ENCODE measurements around the gene DDX52. TPM values are rescaled to one million over a fixed set of nuclear protein-coding genes. Genes with fewer than 3 reads are reported as not detected.
A peak's percentile ranks its signal among the peaks of the same experiment; 100 is the strongest.

Gene DDX52
- total and polyA plus RNA-seq, 2 donors (not counting 1 experiment from before 2014, with no cell fraction given) = 20.4 to 20.6 TPM

DNA sequence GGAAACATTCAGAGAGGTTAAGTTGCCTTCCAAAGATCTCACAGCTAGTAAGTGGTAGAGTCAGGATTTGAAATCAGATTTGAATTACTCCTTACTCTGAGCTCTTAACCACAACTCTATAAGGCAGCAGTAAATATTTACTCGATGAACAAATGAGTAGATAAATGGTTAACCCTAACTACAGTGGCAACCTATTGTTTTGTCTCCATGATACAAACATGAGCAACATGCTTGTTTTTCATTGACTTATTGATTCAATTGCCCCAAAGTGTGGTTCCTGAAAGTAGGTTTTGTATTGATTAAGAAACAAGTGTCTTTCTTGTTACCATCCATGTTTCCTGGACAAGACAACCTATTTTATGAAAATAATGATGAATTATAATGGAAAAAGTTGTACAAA lies 34.8 kb upstream of the DDX52 start:
- H3K36me3 ChIP-seq (ENCODE audit: control insufficient read depth, insufficient read depth, low read length) = no peaks in the 10 kb centered on the region
- H3K27me3 ChIP-seq (ENCODE audit: control insufficient read depth, insufficient read depth, low read length) = peaks cover 13% of the 10 kb centered on the region
- no peak overlapping the region for H3K4me3 ChIP-seq (replicated peaks in 1 of 4; ENCODE audit: control extremely low read depth in 1 of 4, insufficient read depth in 1 of 4, low read depth in 3 of 4, low read length in 4 of 4)
- H3K4me1 ChIP-seq (ENCODE audit: control insufficient read depth, extremely low read depth, insufficient read depth, low read length) = no peaks in the 10 kb centered on the region
- H3K9me3 ChIP-seq (ENCODE audit: control insufficient read depth, insufficient read depth, low read depth, low read length) = no peaks in the 10 kb centered on the region
- no peak overlapping the region for H3K27ac ChIP-seq (ENCODE audit: insufficient read depth, low read length)
- no peak overlapping the region for H3K4me2 ChIP-seq (ENCODE audit: extremely low read depth, insufficient read depth, low read length)
- no peaks in the 10 kb centered on the region for H3K79me2 ChIP-seq (ENCODE audit: control insufficient read depth, insufficient read depth, low read length)
- no peak overlapping the region for H2AFZ ChIP-seq (ENCODE audit: low read length)
- DNase-seq (ENCODE audit: low read depth in 2 of 2) = no peak
- H3K9ac ChIP-seq (ENCODE audit: insufficient read depth, low read length) = no peak overlapping the region
- TF ChIP-seq, protein P1, sequence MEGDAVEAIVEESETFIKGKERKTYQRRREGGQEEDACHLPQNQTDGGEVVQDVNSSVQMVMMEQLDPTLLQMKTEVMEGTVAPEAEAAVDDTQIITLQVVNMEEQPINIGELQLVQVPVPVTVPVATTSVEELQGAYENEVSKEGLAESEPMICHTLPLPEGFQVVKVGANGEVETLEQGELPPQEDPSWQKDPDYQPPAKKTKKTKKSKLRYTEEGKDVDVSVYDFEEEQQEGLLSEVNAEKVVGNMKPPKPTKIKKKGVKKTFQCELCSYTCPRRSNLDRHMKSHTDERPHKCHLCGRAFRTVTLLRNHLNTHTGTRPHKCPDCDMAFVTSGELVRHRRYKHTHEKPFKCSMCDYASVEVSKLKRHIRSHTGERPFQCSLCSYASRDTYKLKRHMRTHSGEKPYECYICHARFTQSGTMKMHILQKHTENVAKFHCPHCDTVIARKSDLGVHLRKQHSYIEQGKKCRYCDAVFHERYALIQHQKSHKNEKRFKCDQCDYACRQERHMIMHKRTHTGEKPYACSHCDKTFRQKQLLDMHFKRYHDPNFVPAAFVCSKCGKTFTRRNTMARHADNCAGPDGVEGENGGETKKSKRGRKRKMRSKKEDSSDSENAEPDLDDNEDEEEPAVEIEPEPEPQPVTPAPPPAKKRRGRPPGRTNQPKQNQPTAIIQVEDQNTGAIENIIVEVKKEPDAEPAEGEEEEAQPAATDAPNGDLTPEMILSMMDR (conservative IDR thresholded peaks at IDR 0.05 in 1 of 2, IDR thresholded peaks at IDR 0.05 in 1 of 2; ENCODE audit: low read depth in 1 of 2, low read length in 2 of 2) = no peak
- no peak for TF ChIP-seq EZH2 (IDR thresholded peaks at IDR 0.05; ENCODE audit: low read length, missing control alignments)
- H4K20me1 ChIP-seq (ENCODE audit: control insufficient read depth, extremely low read depth, insufficient read depth, low read length) = no peaks in the 10 kb centered on the region

DNA sequence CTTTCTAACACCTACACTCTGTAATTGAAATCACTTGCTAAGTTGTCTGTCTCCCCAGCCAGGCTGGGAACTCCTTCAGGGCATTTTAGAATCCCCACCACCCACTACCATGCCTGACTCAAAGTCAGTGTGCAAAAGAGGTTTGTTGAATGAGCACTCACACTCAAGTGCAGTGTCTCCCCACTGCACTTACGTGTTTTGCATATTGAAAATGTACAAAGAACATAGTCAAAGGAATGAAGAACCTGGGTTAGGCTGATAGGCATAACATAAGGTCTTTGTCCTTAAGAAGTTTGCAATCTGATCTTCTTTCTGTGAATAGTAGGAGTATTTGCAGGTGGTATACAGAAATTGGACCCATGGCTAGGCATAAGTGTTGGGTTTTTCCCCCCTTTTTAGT lies 33.8 kb upstream of the DDX52 start:
- no peak overlapping the region for H3K4me3 ChIP-seq (replicated peaks in 1 of 4; ENCODE audit: control extremely low read depth in 1 of 4, insufficient read depth in 1 of 4, low read depth in 3 of 4, low read length in 4 of 4)
- no peak overlapping the region for H3K9ac ChIP-seq (ENCODE audit: insufficient read depth, low read length)
- no peaks in the 10 kb centered on the region for H3K79me2 ChIP-seq (ENCODE audit: control insufficient read depth, insufficient read depth, low read length)
- H3K36me3 ChIP-seq (ENCODE audit: control insufficient read depth, insufficient read depth, low read length) = no peaks in the 10 kb centered on the region
- no peak for DNase-seq (ENCODE audit: low read depth in 2 of 2)
- TF ChIP-seq, protein P1 (conservative IDR thresholded peaks at IDR 0.05 in 1 of 2, IDR thresholded peaks at IDR 0.05 in 1 of 2; ENCODE audit: low read depth in 1 of 2, low read length in 2 of 2) = no peak
- TF ChIP-seq EZH2 (IDR thresholded peaks at IDR 0.05; ENCODE audit: low read length, missing control alignments) = no peak
- no peaks in the 10 kb centered on the region for H4K20me1 ChIP-seq (ENCODE audit: control insufficient read depth, extremely low read depth, insufficient read depth, low read length)
- H3K9me3 ChIP-seq (ENCODE audit: control insufficient read depth, insufficient read depth, low read depth, low read length) = no peaks in the 10 kb centered on the region
- H3K27me3 ChIP-seq (ENCODE audit: control insufficient read depth, insufficient read depth, low read length) = peaks cover 13% of the 10 kb centered on the region
- H3K27ac ChIP-seq (ENCODE audit: insufficient read depth, low read length) = no peak overlapping the region
- peaks cover 6% of the 10 kb centered on the region for H3K4me1 ChIP-seq (ENCODE audit: control insufficient read depth, extremely low read depth, insufficient read depth, low read length)
- no peak overlapping the region for H2AFZ ChIP-seq (ENCODE audit: low read length)
- H3K4me2 ChIP-seq (ENCODE audit: extremely low read depth, insufficient read depth, low read length) = no peak overlapping the region

GRCh38 chr17:37676115-37676925 lies 33.1 kb upstream of the DDX52 start:
- Histone ChIP-seq H2AFZ (ENCODE audit: low read length) (no peak overlapping the region), H3K4me2 (ENCODE audit: extremely low read depth, insufficient read depth, low read length) (no peak overlapping the region), H3K36me3 (ENCODE audit: control insufficient read depth, insufficient read depth, low read length) (no peaks in the 10 kb centered on the region), H3K9me3 (ENCODE audit: control insufficient read depth, insufficient read depth, low read depth, low read length) (no peaks in the 10 kb centered on the region), H3K79me2 (ENCODE audit: control insufficient read depth, insufficient read depth, low read length) (no peaks in the 10 kb centered on the region), H3K4me3 (replicated peaks in 1 of 4; ENCODE audit: control extremely low read depth in 1 of 4, insufficient read depth in 1 of 4, low read depth in 3 of 4, low read length in 4 of 4) (no peak overlapping the region), H3K4me1 (ENCODE audit: control insufficient read depth, extremely low read depth, insufficient read depth, low read length) (peaks cover 12% of the 10 kb centered on the region), H3K9ac (ENCODE audit: insufficient read depth, low read length) (no peak overlapping the region), H3K27ac (ENCODE audit: insufficient read depth, low read length) (no peak overlapping the region), H3K27me3 (ENCODE audit: control insufficient read depth, insufficient read depth, low read length) (peaks cover 13% of the 10 kb centered on the region), H4K20me1 (ENCODE audit: control insufficient read depth, extremely low read depth, insufficient read depth, low read length) (no peaks in the 10 kb centered on the region)
- DNase-seq (ENCODE audit: low read depth in 2 of 2) = peak in 1 of 2 donors; percentile 12
- TF ChIP-seq, protein P1 (conservative IDR thresholded peaks at IDR 0.05 in 1 of 2, IDR thresholded peaks at IDR 0.05 in 1 of 2; ENCODE audit: low read depth in 1 of 2, low read length in 2 of 2) = no peak
- no peak for TF ChIP-seq EZH2 (IDR thresholded peaks at IDR 0.05; ENCODE audit: low read length, missing control alignments)

All from fibroblast of lung (primary cell).